SU-DHL-6 (cell line): Measurements from ENCODE around the gene ZGRF1.
"Not testable (repeated sequence)": the region's sequence is repeated elsewhere in the genome, so short reads cannot be mapped to it uniquely, and the experiment has no call there.

Experiments used
- H2AFZ ChIP-seq: fragments of 200-600 bp; sonication (generic); 2 replicates; pipeline ENCODE4 v1.6.1; 2014; ENCODE audit warnings: low read depth, mild to moderate bottlenecking, moderate library complexity, mixed read lengths, antibody characterized with exemption, low read length; ENCODE audit not compliant: severe bottlenecking
- H3F3A ChIP-seq: fragments of 200-600 bp; shearing (Covaris generic); 2 replicates; pipeline ENCODE4 v1.6.0; 2016; ENCODE audit warnings: antibody characterized with exemption, mild to moderate bottlenecking; ENCODE audit not compliant: insufficient read depth
- H3K27ac ChIP-seq: fragments of 200-600 bp; sonication (generic); 2 replicates; pipeline ENCODE4 v1.5.1; 2016; ENCODE audit warnings: low read depth, mild to moderate bottlenecking, low read length, moderate library complexity, mixed read lengths
- H3K27me3 ChIP-seq: fragments of 200-600 bp; sonication (generic), shearing (Covaris generic); 2 replicates; pipeline ENCODE4 v1.6.0; 2014; ENCODE audit warnings: mild to moderate bottlenecking, low read length
- H3K36me3 ChIP-seq: fragments of 200-600 bp; sonication (generic); 2 replicates; pipeline ENCODE4 v1.6.1; 2014; ENCODE audit warnings: mild to moderate bottlenecking, low read length, mixed read lengths
- H3K4me2 ChIP-seq: fragments of 300-600, 200-600 bp; shearing (Covaris generic), sonication (generic); 2 replicates; pipeline ENCODE4 v1.6.0; 2014; ENCODE audit warnings: low read length, low read depth, mild to moderate bottlenecking; ENCODE audit not compliant: poor library complexity, severe bottlenecking
- H3K4me3 ChIP-seq: fragments of 200-600 bp; sonication (generic); 2 replicates; pipeline ENCODE4 v1.5.1; 2014; ENCODE audit warnings: antibody characterized with exemption, low read length, mild to moderate bottlenecking, mixed read lengths; ENCODE audit not compliant: insufficient read depth, poor library complexity, severe bottlenecking
- H3K79me2 ChIP-seq: fragments of 200-600 bp; sonication (generic); 2 replicates; pipeline ENCODE4 v1.6.1; 2014; ENCODE audit warnings: mild to moderate bottlenecking, low read length, moderate library complexity; ENCODE audit not compliant: insufficient read depth
- H3K9ac ChIP-seq: fragments of 200-600 bp; sonication (generic); 2 replicates; pipeline ENCODE4 v1.7.0; 2014; ENCODE audit warnings: mild to moderate bottlenecking, low read length
- H3K9me2 ChIP-seq: fragments of 200-600 bp; sonication (generic); replicated peaks from 2 replicates; pipeline ENCODE4 v1.6.1; 2014; ENCODE audit warnings: low read length; ENCODE audit not compliant: insufficient read depth
- H3K9me3 ChIP-seq: fragments of 200-600 bp; sonication (generic); 2 replicates; pipeline ENCODE4 v1.6.1; 2014; ENCODE audit warnings: low read length, mixed read lengths; ENCODE audit not compliant: insufficient read depth
- H4K20me1 ChIP-seq: fragments of 200-600 bp; sonication (generic); 2 replicates; pipeline ENCODE4 v1.6.1; 2014; ENCODE audit warnings: low read depth, mild to moderate bottlenecking, antibody characterized with exemption, low read length, moderate library complexity, mixed read lengths
- EZH2phosphoT487 ChIP-seq: fragments of 200-600 bp; sonication (generic), shearing (Covaris generic); conservative IDR thresholded peaks from 2 replicates; pipeline ENCODE4 v1.6.1; 2018; ENCODE audit warnings: mild to moderate bottlenecking, antibody characterized with exemption, low read length, moderate library complexity, mixed read lengths
- TF ChIP-seq, protein P1 (sequence below): fragments of 200-600 bp; sonication (generic); IDR thresholded peaks from one replicate; pipeline ENCODE4 v1.5.1; 2017; ENCODE audit warnings: antibody characterized with exemption, mild to moderate bottlenecking, low read length, moderate library complexity; ENCODE audit not compliant: insufficient read depth, poor library complexity, severe bottlenecking

Gene ZGRF1

DNA sequence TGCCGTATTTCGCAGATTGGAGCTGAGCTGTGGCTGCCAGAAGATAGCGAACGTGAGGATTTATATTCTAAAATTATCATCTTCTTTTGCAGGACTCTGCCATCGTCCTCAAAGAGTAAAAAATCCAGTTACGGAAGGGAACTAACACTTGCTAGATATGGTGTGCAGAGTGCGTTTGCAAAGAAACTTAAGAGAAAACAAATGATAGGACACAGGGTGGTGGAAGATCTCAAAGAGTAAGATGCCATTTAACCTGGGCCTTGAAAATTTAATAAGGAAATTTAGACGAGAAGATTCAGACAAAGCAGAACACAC lies 800 bp upstream of the ZGRF1 start:
- Histone ChIP-seq H3K36me3 (no peaks in the 10 kb centered on the region), H3K9me3 (no peaks in the 10 kb centered on the region), H3K27ac (peak overlapping the region; percentile 76; the same call in 1 of the 2 replicates), H3K9ac (peak overlapping the region; percentile 74), H3K9me2 (no peaks in the 10 kb centered on the region), H3F3A (peaks cover 7% of the 10 kb centered on the region; the same call in 1 of the 2 replicates), H4K20me1 (no peaks in the 10 kb centered on the region), H3K4me3 (peak overlapping the region; percentile 80), H3K79me2 (peaks cover 37% of the 10 kb centered on the region), H3K4me2 (peak overlapping the region; percentile 71), H2AFZ (peak overlapping the region; percentile 71), H3K27me3 (no peaks in the 10 kb centered on the region)
- TF ChIP-seq, protein P1, sequence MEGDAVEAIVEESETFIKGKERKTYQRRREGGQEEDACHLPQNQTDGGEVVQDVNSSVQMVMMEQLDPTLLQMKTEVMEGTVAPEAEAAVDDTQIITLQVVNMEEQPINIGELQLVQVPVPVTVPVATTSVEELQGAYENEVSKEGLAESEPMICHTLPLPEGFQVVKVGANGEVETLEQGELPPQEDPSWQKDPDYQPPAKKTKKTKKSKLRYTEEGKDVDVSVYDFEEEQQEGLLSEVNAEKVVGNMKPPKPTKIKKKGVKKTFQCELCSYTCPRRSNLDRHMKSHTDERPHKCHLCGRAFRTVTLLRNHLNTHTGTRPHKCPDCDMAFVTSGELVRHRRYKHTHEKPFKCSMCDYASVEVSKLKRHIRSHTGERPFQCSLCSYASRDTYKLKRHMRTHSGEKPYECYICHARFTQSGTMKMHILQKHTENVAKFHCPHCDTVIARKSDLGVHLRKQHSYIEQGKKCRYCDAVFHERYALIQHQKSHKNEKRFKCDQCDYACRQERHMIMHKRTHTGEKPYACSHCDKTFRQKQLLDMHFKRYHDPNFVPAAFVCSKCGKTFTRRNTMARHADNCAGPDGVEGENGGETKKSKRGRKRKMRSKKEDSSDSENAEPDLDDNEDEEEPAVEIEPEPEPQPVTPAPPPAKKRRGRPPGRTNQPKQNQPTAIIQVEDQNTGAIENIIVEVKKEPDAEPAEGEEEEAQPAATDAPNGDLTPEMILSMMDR: no peak
- no peak for TF ChIP-seq EZH2phosphoT487

GRCh38 chr4:112633477-112634235 lies 3.1 kb downstream of the ZGRF1 start:
- TF ChIP-seq EZH2phosphoT487: no peak
- TF ChIP-seq, protein P1: no peak
- Histone ChIP-seq H4K20me1 (no peaks in the 10 kb centered on the region), H3K4me2 (peak overlapping the region; percentile 87), H3K27me3 (no peaks in the 10 kb centered on the region), H3K27ac (peak overlapping the region; percentile 68), H3K9me2 (no peaks in the 10 kb centered on the region), H3K36me3 (no peaks in the 10 kb centered on the region), H3K9me3 (no peaks in the 10 kb centered on the region), H3K79me2 (peaks cover 27% of the 10 kb centered on the region), H3K4me3 (peak overlapping the region; percentile 26), H3K9ac (no peak overlapping the region), H2AFZ (no peak overlapping the region), H3F3A (peaks cover 7% of the 10 kb centered on the region; the same call in 1 of the 2 replicates)

GRCh38 chr4:112626228-112626627 lies 10.5 kb downstream of the ZGRF1 start:
- Histone ChIP-seq H3K9me3 (no peaks in the 10 kb centered on the region), H4K20me1 (no peaks in the 10 kb centered on the region), H3K4me3 (no peak overlapping the region), H3K27ac (no peak overlapping the region), H3K9me2 (no peaks in the 10 kb centered on the region), H3F3A (no peaks in the 10 kb centered on the region), H3K36me3 (no peaks in the 10 kb centered on the region), H3K79me2 (no peaks in the 10 kb centered on the region), H2AFZ (no peak overlapping the region), H3K27me3 (no peaks in the 10 kb centered on the region), H3K4me2 (no peak overlapping the region), H3K9ac (no peak overlapping the region)
- TF ChIP-seq EZH2phosphoT487: no peak

DNA sequence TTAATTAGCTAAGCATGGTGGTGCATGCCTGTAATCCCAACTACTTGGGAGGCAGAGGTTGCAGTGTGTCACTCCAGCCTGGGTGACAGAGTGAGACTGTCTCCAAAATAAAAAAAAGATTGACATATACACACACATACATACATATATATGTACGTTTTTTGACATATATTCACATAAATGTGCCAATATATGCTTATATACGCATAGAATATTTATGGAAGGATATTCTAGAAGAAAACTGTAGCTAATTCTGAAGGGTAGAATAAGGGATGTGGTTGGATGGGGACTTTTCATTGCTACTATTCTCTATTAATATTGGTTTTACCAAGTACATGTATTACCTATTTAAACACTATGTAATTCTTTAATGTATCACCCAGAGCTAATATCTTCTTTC lies 19.7 kb downstream of the ZGRF1 start:
- Histone ChIP-seq H3K36me3 (no peaks in the 10 kb centered on the region), H3K27ac (no peak overlapping the region)
- TF ChIP-seq, protein P1: no peak
- no peak for TF ChIP-seq EZH2phosphoT487

DNA sequence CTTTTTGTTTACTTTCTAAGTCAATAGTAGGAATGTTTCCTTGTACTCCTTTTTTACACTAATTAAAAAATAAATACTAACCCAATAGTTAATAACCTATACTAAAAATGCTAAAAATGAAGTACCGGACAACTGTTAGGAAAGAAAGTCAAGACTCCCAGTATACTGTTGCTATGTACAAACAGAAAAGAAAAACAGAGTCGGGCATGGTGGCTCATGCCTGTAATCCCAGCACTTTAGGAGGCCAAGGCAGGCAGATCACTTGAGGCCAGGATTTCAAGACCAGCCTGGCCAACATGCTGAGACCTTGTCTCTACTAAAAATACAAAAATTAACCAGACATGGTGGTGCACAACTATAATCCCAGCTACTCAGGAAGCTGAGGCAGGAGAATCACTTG lies 23.9 kb downstream of the ZGRF1 start:
- H3K27ac ChIP-seq, H3K79me2 ChIP-seq, H4K20me1 ChIP-seq, H3K4me3 ChIP-seq, H3K9me3 ChIP-seq, H3F3A ChIP-seq, H3K9me2 ChIP-seq, H2AFZ ChIP-seq, H3K9ac ChIP-seq, H3K36me3 ChIP-seq, H3K4me2 ChIP-seq, H3K27me3 ChIP-seq: not testable (repeated sequence)

More for the DNA sequence above, 19.7 kb downstream of the ZGRF1 start:
- Histone ChIP-seq H3K9me3 (no peaks in the 10 kb centered on the region), H3K27me3 (no peaks in the 10 kb centered on the region), H4K20me1 (no peaks in the 10 kb centered on the region), H2AFZ (no peak overlapping the region), H3K9me2 (no peaks in the 10 kb centered on the region), H3K4me2 (no peak overlapping the region), H3K79me2 (no peaks in the 10 kb centered on the region), H3K4me3 (no peak overlapping the region), H3F3A (no peaks in the 10 kb centered on the region), H3K9ac (no peak overlapping the region)
